GM19035 (cell line): Measurements from ENCODE around the gene DIDO1.

Experiments used
- ATAC-seq: cut with Tn5 transposase; IDR thresholded peaks from one replicate; pipeline ENCODE4 v1.9.1; 2021; ENCODE audit not compliant: unreplicated experiment

DIDO1 gene

DNA sequence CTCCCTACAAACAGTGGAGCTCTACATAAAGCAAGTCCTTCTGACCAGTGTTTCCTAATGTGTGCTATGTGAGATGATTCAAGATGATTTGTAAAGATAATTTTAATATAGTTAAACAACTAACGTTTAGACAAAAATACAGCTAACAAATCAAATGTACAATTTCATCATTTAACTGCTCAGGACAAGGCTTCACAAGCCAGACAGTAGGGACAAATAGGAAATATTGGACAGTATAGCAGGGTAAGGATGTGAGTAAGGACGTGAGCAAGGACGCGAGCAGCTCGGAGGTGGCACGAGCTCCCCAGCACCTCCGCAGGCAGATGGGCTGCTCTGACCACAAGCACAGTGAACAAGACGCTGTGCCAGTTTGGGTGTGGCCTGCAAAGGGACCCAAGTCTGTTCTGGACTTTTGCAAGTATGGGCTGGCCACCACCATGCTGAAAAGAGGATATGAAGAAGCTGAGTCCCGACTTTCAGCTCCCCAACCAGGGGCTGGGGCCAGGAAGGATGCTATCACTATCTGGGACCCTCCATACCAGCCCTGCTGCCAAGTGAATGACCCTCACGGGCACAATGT is 14.5 kb downstream of the DIDO1 start:
- ATAC-seq: no peak

- ATAC-seq: no peak
Observed at GRCh38 chr20:62910777-62911497, 15.4 kb downstream of the DIDO1 start.

GRCh38 chr20:62910217-62910766 is 16.0 kb downstream of the DIDO1 start:
- ATAC-seq: no peak

DNA sequence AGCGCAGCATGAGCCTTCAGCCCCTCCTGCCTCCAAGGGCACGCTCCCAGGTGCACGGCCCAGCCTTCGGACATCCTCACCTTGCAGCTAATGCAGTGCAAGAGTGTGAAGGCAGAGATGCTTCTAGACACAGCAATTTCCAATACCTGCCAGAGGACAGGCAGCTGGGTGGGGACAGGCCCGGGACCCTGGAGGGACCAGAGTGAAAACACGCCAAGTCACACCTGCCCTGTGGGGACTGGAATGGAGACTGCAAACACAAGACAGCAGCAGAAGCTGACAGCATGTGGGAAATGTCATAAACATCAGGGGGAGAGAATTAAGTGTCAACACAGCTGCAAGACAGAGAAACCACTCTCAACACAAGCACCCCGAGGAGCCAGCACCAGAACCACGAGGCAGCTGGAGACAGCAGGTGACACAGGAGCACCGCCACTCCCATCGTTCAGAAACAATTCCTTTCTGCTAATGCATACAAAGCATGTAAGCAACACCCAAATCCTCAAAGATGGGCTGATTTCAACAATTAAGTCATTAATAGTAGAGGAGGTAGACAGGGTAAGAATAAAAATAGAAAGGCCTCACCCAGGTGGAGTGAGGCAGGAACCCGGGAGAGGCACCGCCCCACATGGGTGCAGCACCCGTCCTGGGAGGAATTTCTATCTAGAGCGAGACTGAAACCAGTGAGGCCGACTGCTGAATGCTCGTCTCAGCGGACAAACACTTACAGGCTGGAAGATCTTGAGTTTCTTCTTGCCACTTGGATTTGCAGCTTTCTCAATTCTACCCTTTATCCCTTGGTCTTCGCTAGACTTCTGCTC is 17.1 kb downstream of the DIDO1 start:
- ATAC-seq: no peak

GRCh38 chr20:62907384-62908317 is 18.7 kb downstream of the DIDO1 start:
- ATAC-seq: no peak

DNA sequence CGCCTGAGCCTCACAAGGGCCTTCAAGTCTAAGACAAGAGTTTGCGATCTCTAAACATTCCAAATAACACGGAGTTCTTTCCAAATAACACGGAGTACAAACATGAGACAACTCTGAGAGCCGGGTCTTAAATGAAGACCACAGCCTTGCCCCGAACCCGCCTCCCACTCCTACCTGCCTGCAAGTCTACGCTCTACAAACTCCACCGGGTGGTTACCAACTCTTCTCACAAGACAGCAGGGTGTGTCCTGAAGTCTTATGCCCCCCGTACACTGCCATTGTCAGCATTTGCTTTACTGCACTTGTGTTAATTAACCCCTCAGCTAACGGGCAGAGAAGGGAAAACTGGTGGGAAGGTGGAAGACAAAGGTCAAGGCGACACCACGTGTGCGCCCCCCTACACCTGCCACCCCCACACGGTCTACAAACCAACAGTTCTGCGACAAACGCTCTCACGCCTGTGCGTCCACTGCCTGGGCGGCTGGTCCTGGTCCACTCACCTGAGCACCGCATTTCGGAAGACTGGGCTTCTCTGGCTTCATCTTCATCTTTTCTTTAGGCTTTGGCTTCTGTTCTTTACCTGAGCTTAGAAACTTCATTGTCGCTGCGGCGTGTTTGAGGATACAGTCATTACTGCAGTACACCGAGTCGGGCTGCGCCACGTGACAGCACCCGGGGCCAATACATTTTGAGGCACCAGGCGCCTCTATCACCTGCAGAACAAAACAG is 19.5 kb downstream of the DIDO1 start:
- no peak for ATAC-seq

DNA sequence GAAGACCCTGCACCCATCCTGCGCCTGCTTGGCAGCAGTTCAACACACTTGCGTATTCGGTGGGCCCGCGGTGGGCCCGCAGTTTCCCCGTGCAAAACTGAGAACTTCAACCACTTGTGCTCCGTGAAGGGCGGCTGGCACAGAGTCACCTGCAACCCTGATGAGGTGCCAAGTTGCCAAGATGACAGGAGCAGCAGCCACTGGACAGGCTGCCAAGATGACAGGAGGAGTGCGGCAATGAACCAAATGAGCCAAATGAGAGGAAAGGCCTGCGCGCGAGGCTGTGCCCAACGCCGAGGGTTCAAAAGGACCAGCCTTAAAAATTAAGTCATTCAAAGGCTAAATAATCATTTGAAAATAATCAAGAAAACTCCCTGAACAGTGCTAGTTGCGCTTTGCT is 20.1 kb downstream of the DIDO1 start:
- no peak for ATAC-seq

- ATAC-seq: no peak
Observed at GRCh38 chr20:62905536-62906117, 20.7 kb downstream of the DIDO1 start.

DNA sequence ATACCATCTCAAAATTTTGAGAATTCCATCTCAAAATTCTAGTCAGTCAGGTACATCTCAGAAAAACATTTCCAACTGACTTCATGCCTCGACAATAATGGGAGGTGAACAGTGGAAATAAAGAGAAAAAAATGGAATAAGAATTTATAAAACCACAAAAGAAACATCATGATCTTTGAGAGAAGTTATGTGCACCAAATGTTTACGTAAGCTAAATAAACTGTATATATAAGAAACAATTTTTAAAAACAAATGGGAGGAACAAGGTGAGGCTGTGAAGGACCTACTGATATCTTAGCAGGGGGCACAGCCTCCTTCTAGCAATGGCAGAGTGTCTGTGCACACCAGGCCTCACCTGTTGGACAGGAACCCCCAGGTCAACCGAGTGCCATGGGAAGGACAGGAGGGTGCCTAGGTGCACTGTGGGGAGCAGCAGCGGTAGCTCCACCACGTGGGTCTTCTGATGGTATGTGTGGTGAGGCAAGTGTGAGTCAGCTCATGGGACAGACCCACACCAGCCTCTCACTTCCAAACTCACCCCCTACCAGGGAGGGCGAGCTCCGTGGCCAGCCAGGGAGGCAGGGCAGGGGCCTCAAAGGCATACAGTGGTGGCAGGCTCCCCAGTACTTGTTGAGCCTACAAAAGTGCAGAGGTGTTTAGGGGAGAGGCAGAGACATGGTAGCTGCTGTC is 23.2 kb downstream of the DIDO1 start:
- no peak for ATAC-seq

- ATAC-seq: no peak
Observed at GRCh38 chr20:62901891-62902290, 24.4 kb downstream of the DIDO1 start.

DNA sequence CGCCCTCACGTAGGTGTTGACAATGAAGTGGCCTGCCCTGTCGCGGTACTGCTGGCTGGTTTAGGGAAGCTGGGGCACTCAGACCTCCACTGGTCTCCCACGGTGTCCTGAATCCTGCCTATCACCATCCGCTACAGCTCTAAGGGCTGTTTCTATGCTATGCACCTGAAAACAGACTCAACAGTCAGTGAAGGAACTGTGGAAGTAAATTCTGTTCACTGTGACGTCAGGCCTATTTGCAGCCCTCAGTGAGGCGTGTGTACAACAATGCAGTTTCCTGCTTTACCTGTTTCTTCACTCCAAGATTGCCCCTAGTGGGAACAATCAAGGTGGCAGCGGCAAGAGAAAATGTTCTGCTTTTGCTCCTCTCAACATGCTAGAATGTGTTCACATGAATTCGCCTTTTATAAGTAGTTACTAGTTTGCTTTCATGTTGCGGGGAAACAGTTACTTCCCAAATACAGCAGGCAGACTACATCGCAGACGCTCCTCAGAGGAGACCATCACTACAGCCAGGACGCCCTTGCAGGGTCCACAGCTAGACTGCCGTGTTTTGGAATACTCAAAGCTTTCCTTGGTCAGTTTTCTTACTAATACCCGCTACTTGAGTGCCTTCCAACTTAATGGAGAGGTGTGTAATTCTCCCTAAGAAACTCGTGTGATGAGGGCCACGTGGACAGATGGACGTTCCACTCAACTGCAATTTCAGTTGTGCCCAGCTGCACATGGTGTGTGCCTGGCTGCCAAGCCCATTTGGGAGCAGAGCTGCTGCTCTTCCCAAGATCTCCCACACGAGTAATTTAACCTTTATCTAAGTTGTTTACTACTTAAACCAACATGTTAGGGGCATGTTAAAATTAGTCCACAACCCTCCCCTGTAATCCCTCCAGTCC is 25.4 kb downstream of the DIDO1 start:
- ATAC-seq: no peak

DNA sequence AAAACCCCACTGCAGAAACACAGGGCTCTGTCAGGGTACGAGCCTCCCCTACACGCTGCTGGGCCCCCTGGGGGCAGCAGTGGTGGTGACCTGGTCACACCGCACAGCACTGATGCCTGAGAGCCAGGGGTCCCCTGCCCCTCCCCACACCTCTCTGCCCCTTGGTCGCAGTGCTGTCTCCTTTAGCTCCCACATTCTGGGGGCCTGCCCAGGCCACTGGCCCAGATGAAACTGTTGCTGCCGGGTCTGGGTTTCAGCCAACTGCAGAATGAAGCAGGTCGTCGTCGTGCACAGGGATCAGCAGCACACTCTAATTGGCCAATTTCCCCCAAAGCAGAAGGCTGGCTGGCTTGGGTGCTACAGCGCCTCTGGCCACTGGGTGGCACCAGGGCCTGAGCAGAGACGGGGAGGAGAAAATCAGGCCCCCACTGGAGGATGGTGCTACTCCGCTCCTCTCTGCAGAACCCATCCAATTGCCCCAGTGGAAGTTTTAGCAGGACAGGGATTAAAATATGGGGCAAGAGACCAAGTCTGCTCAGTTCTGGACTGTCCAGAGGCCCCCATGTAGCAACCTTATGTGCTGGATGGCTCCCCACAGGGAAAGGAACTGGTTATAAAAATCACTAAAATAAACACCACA is 26.1 kb downstream of the DIDO1 start:
- ATAC-seq: peak; percentile 81

DNA sequence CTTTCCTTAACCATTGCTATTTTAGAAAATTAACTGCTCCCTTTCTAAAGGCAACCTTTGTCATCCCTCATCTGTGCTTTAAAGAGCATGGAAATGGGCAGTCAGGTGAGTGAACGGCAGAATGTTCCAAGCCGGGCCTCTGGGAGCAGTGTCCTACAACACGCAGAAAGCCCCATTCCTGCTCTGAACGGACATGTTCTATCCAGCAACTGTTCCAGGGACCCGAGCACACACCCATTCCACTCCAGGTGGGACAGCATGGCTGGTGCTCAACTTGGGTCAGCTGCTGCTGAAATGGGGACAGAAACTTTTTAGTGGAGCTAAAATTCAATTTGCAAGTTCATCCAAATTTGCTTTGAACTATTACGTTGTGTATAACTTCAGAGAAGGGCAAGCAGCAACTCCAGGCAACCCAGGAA is 26.7 kb downstream of the DIDO1 start:
- ATAC-seq: no peak

- ATAC-seq: no peak
Observed at GRCh38 chr20:62898970-62899632, 27.2 kb downstream of the DIDO1 start.

GRCh38 chr20:62898093-62898964 is 28.0 kb downstream of the DIDO1 start:
- no peak for ATAC-seq

GRCh38 chr20:62897666-62898065 is 28.6 kb downstream of the DIDO1 start:
- ATAC-seq: no peak
